Stimulated activated CD4-positive, alpha-beta T cell treated with anti-CD3 and anti-CD28 coated beads, Interleukin-15, amount 100 ng/mL, for 1 hour (primary cell): ENCODE measurements around the gene TTC34.

Source experiments
- DNase-seq, 2 donors: peaks; one replicate each; pipeline ENCODE4 v3.0.0-alpha.2; 2020; ENCODE audit warnings: low read depth in 1 of 2, low spot score in 1 of 2

Gene TTC34, protein sequence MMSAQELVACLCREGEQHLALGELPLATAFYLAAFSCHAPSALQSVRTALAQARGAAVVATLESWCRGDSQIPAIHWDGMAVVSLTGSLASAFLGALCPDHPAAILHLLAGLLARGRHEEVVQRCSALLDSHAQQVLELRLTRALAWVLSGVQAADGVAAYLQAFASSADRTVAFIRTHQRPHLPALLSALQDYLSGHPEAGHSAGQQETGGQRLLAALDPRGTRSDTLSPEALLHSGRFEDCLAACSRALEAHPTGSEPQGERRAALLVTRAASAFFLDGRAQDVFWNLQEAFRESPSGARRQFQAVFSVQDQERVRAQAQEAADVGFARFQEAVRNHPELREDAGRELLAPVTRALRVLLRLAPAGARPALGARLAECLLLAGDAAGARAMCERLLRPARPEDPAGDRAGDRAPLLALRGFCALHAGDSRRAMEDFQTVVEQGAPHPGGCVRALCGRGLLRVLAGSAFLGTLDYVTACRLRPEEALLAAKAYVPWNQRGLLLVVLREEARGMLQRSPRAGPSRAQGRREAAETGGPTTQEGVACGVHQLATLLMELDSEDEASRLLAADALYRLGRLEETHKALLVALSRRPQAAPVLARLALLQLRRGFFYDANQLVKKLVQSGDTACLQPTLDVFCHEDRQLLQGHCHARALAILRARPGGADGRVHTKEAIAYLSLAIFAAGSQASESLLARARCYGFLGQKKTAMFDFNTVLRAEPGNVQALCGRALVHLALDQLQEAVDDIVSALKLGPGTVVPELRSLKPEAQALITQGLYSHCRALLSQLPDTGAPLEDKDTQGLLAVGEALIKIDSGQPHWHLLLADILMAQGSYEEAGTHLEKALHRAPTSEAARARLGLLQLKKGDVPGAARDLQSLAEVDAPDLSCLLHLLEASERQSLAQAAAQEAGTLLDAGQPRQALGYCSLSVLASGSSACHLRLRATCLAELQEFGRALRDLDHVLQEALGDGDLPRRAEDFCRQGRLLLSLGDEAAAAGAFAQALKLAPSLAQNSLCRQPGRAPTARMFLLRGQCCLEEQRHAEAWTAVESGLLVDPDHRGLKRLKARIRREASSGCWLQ

GRCh38 chr1:2801535-2802291 lies at the start of gene TTC34:
Gene TTC34, minus strand, starts transcription at chr1:2801693. Its CDS starts 866 bp downstream, at chr1:2800827.
- peak in 1 of 2 donors; percentile 10 for DNase-seq

- no peak for DNase-seq
Observed at GRCh38 chr1:2850502-2850901, 49.0 kb upstream of the TTC34 start.

DNA sequence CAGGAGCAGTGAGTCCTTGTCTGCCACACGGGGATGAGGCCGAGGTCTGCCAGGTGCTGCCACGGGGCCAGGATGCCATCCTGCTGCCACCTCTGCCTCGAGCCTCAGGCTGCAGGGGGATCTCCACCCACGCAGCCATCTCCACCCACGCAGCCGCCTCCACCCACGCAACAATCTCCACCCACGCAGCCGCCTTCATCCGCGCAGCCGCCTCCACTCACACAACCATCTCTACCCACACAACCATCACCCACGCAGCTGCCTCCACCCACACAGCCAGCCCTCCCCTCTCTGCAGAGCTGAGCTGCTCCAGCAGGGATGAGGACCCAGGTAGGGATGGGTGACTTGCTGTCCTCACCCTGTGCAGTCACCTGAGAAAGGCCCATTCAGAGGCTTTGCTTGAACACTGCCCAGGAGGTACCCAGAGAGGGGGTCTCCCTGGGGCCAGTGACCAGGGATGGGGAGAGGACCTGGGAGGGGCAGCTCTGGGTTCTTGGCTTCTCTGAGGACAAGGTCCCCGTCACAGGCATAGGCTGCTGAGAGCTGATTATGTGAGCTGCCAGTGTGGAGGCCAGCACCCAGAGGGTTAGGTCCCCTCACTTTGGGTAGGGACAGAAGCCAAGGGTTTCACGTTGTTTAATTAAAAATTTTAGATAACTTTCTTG lies 46.6 kb upstream of the TTC34 start:
- no peak for DNase-seq

- no peak for DNase-seq
Observed at GRCh38 chr1:2847086-2847985, 45.8 kb upstream of the TTC34 start.

- DNase-seq, result no peak
Observed at GRCh38 chr1:2845869-2846268, 44.4 kb upstream of the TTC34 start.

- DNase-seq, result peak; percentile 21 to 33
Observed at GRCh38 chr1:2840036-2840809, 38.7 kb upstream of the TTC34 start.

DNA sequence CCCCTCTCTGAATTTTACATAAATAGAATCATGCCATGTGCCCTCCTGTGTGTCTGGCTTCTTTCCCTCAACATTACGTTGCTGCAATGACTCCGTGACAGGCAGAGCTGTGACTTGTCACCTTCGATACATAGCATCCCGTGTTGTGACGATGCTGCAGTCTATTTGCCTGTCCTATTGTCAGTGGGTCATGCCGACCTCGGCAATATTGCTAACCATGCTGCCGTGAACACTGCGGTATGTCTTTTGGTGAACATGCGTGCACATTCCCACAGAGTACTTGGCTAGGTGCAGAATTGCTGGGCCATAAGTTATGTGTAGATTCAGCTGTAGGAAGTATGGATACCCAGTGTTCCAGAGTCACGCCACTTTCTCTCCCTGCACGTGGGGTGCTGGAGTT lies 36.3 kb upstream of the TTC34 start:
- no peak for DNase-seq

DNA sequence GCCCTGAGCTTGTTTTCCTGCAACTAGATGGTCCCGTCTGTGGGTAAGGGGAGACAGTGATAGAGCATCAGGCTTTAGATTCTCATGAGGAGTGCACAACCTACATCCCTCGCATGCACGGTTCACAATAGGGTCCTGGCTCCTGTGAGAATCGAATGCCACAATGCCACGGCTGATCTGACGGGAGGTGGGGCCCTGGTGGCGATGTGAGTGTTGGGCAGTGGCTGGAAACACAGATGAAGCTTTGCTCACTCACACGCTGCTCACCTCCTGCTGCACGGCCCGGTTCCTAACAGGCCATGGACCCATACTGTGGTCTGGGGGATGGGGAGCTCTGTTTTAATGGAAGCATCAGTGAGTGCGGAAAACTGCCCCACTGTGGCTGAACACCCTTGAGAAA lies 35.8 kb upstream of the TTC34 start:
- no peak for DNase-seq

GRCh38 chr1:2836333-2836970 lies 35.0 kb upstream of the TTC34 start:
- DNase-seq, result no peak

GRCh38 chr1:2835650-2836159 lies 34.2 kb upstream of the TTC34 start:
- DNase-seq, result no peak

GRCh38 chr1:2834741-2835564 lies 33.5 kb upstream of the TTC34 start:
- no peak for DNase-seq

- no peak for DNase-seq
Observed at GRCh38 chr1:2834146-2834475, 32.6 kb upstream of the TTC34 start.

- DNase-seq, result no peak
Observed at GRCh38 chr1:2833454-2834145, 32.1 kb upstream of the TTC34 start.

DNA sequence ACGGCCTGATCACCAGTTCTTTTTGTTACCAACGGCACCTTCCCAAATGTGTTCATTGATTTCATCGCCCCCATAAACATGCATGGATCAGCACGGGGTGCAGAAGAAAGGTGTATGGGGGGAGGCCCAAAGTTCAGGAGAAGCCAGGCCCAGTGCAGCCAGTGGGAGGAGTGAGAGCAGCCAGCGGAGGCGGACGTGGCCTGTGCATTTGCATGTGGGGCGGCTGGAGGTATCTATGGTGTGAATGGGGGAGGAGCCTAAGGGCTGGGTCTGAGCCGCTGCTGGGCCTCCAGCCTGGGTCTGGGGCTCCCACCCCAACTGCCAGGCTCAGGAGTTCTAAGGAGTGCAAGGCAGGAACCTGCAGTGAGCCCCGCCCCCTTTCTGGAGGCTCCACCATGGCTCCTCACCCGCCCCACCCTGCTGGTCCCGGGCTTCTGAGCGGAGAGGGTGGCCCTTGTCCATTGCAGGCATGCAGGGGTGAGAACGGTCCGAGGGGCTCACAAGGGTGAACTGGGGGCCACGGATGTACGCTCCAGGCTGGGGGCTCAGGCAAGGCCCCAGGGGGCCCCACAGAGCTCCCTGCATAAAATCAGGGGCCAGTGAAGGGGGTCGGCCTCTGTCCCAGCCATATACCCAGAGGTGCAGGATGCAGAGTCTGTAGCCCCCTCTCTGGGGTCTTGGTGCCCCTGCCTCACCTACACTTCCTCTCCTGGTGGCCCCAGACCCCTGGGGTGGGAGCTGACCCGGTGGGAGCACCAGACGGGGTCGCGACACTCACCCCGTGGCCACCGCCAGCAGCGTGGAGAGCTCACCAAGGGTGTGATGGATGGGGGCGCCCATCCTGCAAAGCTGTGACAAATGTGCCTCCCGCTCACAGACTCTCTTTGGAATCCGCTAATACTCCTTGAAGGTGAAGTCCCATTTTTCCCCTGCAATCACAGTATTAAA lies 31.3 kb upstream of the TTC34 start:
- no peak for DNase-seq

DNA sequence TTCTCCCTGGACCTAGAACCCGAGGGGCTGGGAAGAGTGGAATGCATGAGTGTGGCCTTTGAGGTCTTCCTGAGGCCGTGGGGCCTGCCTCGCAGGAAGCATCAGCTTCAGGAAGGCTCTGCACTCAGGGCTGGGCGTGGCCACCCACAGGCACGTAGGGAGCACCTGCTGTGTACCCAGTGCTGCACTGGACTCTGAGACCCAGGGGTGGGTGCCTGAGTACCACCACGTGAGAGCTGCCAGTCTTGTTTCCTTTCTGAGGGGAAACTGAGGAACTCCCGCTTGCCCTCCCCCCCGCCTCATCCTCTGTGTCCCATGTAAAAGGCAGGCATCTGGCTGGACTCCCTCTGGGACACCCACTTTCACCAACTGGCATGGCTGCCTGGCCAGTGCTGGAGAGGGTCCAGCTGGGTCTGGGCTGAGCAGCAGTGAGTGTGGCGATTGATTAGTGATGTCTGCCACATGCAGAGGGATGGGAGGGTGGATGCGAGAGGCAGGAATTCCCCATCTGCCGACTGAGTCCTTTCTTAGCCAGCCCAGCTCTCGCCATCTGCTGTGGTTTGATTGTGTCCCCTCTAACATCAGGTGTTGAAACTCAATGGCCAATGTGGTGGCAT lies 30.2 kb upstream of the TTC34 start:
- DNase-seq, result no peak
